AG04449 (cell line): ENCODE results near the gene HERC5.
"Not testable (repeated sequence)": the region's sequence is repeated elsewhere in the genome, so short reads cannot be mapped to it uniquely, and the experiment has no call there.

ENCODE experiments used
- CTCF ChIA-PET: fragments of 350-600 bp; formaldehyde crosslinking; extraction: SDS; loops from one replicate; lab custom pipeline; 2021; ENCODE audit warnings: antibody characterized with exemption; lab: Yijun Ruan, JAX
- POLR2A ChIA-PET: fragments of 400-600, 350-600 bp; formaldehyde crosslinking; extraction: SDS; loops from one replicate; lab custom pipeline; 2020; ENCODE audit warnings: antibody characterized with exemption, inconsistent platforms; lab: Yijun Ruan, JAX
- DNase-seq: peaks from one replicate; pipeline ENCODE4 v3.0.0-alpha.2; 2010; ENCODE audit warnings: low read depth, low spot score
- H3K4me3 ChIP-seq: 2 replicates; pipeline ENCODE4 v1.5.1; 2011; ENCODE audit warnings: low read depth, mild to moderate bottlenecking, control low read depth, low read length
- TF ChIP-seq, protein P1 (sequence below): IDR thresholded peaks from one replicate; pipeline ENCODE4 v1.5.1; 2011; ENCODE audit warnings: mild to moderate bottlenecking, moderate library complexity, low read length, control low read depth, inconsistent platforms; ENCODE audit not compliant: insufficient read depth; ENCODE audit errors: missing control alignments

The HERC5 gene

GRCh38 chr4:88443486-88443885 is 13.4 kb upstream of the HERC5 start:
- no peak for DNase-seq
- no peak overlapping the region for H3K4me3 ChIP-seq
- ChIA-PET CTCF (no interaction called here), POLR2A (no interaction called here)
- TF ChIP-seq, protein P1, sequence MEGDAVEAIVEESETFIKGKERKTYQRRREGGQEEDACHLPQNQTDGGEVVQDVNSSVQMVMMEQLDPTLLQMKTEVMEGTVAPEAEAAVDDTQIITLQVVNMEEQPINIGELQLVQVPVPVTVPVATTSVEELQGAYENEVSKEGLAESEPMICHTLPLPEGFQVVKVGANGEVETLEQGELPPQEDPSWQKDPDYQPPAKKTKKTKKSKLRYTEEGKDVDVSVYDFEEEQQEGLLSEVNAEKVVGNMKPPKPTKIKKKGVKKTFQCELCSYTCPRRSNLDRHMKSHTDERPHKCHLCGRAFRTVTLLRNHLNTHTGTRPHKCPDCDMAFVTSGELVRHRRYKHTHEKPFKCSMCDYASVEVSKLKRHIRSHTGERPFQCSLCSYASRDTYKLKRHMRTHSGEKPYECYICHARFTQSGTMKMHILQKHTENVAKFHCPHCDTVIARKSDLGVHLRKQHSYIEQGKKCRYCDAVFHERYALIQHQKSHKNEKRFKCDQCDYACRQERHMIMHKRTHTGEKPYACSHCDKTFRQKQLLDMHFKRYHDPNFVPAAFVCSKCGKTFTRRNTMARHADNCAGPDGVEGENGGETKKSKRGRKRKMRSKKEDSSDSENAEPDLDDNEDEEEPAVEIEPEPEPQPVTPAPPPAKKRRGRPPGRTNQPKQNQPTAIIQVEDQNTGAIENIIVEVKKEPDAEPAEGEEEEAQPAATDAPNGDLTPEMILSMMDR: no peak

DNA sequence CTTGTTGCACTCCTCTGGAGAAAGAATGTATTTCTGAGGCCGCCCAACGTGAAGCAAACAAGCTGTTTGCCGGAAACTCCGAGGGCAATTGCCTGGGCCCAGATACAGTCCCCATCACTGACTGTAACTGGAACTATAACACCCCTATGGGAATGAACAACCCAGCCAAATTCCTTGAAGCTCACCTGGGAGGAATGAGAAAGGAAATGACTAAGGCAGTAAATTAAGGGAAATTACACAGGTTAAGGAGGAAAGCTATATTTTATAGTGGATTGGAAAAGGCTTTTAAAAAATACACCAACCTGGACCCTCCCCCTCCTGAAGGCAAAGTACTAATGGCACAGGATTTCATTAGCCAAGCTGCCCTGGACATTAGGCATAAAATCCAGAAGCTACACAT is 11.7 kb upstream of the HERC5 start:
- POLR2A ChIA-PET: no interaction called here
- DNase-seq: no peak
- no peak overlapping the region for H3K4me3 ChIP-seq
- TF ChIP-seq, protein P1: no peak
- CTCF ChIA-PET: no interaction called here

DNA sequence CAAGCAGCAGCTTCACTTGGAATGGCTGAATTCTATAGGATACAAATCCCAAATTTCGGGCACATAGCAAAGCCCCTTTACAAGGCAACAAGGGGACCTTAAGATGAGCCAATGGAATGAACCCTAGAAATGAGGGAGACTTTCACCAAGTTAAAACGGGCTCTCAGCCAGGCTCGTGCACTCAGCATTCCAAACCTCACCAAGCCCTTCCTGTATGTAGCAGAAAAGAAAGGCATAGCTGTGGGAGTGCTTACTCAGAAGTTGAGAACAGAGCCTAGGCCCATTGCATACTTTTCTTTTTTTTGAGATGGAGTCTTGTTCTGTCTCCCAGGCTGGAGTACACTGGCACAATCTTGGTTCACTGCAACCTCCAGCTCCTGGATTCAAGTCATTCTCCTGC is 10.8 kb upstream of the HERC5 start:
- H3K4me3 ChIP-seq: no peak overlapping the region
- CTCF ChIA-PET: interaction anchor here (0.9 kb wide), 1 partner anchor 227 kb away, joined by 3 read pairs; no protein-coding TSS in a partner anchor
- POLR2A ChIA-PET: no interaction called here
- no peak for DNase-seq
- TF ChIP-seq, protein P1: no peak

DNA sequence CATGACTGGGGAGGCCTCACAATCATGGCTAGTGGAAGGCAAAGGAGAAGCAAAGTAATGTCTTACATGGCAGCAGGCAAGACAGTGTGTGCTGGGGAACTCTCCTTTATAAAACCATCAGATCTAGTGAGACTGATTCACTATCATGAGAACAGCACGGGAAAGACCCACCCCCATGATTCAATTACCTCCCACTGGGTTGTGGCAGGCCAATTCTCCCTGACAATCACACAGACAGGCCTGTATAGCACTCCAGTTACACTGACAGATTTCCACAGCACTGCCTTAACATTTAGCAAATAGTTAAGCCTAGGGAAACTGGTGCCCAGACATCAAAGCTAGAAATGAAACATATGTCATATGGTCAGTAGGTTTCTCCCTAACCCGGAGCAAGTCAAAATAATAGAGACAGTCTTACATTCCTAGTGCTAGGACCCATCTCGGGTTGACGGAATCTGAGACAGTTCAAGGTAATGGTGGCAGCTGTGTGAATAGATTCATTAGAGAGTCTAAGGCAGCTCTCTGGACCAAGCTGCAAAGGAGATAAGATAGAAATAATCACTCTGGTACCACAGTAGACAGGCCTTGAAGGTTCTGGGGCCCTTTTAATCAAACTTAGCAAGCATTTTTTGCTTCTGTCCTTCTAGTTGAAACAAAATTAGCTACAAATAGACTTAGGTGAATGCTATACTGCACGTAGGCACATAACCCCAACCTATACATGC is 9.4 kb upstream of the HERC5 start:
- TF ChIP-seq, protein P1: no peak
- no peak overlapping the region for H3K4me3 ChIP-seq
- no peak for DNase-seq
- CTCF ChIA-PET: no interaction called here
- POLR2A ChIA-PET: no interaction called here

DNA sequence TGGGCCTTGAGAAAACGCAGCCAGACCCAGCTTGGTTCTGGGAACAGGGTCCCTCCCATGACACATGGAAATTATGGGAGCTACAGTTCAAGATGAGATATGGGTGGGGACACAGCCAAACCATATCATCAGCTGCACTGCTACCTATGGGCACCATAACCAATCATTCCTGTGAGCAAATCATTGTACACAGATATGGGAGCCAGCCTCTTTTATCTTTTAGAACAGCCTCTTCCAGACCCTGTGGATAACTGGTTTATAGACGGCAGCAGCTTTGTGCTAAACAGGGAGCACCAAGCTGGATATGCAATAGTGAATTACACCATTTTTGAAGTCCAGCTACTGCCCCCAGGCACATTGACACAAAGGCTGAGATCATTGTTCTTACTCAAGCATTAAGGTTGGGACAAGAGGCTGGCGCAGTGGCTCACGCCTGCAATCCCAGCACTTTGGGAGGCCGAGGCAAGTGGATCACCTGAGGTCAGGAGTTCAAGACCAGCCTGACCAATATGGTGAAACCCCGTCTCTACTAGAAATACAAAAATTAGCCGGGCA is 8.6 kb upstream of the HERC5 start:
- H3K4me3 ChIP-seq, DNase-seq, POLR2A ChIA-PET, CTCF ChIA-PET: not testable (repeated sequence)

DNA sequence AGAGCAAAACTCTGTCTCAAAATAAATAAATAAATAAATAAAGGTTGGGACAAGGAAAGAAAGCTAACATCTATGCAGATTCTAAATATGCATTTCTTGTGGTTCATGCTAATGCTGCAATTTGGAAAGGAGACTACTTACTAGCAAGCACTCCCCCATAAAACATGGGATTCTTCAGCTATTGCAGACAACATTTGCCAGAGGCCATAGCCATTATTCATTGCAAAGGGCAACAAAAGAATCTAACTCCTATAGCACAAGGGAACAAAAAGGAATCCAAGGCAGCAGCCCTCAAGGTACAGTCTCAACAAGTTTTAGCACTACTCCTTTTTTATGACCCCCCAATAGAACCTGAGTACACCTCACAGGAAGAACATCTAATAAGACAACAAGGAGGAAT is 8.0 kb upstream of the HERC5 start:
- ChIA-PET POLR2A (no interaction called here), CTCF (interaction anchor here (1.0 kb wide), 1 partner anchor 12 kb away, joined by 3 read pairs; no protein-coding TSS in a partner anchor)
- no peak overlapping the region for H3K4me3 ChIP-seq
- TF ChIP-seq, protein P1: no peak
- no peak for DNase-seq

- POLR2A ChIA-PET: no interaction called here
- TF ChIP-seq, protein P1: no peak
- H3K4me3 ChIP-seq: no peak overlapping the region
- DNase-seq: no peak
- CTCF ChIA-PET: interaction anchor here (1.0 kb wide), 1 partner anchor 12 kb away, joined by 3 read pairs; no protein-coding TSS in a partner anchor
Observed at GRCh38 chr4:88449290-88449689, 7.6 kb upstream of the HERC5 start.
